Dermis microvascular lymphatic vessel endothelial cell (primary cell): ENCODE measurements around the gene ARL4D. TPM values are rescaled to one million over a fixed set of nuclear protein-coding genes. Genes with fewer than 3 reads are reported as not detected.
"Not testable (repeated sequence)": the region's sequence is repeated elsewhere in the genome, so short reads cannot be mapped to it uniquely, and the experiment has no call there.

Experiments used
- DNase-seq, 2 donors: peaks; one replicate each; pipeline versions ENCODE4 v3.0.0 to v3.0.0-alpha.2; 2010; ENCODE audit warnings: low read depth in 2 of 2
- total RNA-seq: library from RNA; depleted of rRNA; stranded (reverse); fragments of >200 nt; gene quantifications from 2 replicates; pipeline ENCODE4 v1.2.1, GENCODE V29; 2014

The ARL4D gene
- total RNA-seq, 1 donor from 2014 or later, result 0.77 TPM

DNA sequence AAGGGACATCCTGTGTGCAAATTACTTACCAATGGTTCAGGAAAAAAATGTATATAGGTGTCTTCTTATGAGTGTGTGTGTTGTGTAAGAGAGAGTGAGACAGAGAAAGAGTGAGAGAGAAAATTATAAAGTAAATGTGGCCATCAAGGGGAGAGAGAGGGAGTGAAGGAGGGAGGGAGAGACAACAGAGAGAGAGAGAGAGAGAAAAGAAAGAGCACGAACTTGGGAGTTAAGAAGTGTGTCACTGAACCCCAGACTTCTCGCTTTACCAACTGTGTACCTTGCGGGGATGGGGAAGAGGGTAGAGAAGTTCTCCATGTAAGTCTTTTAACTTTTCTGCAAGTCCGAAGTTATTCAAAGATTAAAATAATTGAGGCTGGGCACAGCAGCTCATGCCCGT, 28.8 kb upstream of the ARL4D start:
- DNase-seq, result no peak

DNA sequence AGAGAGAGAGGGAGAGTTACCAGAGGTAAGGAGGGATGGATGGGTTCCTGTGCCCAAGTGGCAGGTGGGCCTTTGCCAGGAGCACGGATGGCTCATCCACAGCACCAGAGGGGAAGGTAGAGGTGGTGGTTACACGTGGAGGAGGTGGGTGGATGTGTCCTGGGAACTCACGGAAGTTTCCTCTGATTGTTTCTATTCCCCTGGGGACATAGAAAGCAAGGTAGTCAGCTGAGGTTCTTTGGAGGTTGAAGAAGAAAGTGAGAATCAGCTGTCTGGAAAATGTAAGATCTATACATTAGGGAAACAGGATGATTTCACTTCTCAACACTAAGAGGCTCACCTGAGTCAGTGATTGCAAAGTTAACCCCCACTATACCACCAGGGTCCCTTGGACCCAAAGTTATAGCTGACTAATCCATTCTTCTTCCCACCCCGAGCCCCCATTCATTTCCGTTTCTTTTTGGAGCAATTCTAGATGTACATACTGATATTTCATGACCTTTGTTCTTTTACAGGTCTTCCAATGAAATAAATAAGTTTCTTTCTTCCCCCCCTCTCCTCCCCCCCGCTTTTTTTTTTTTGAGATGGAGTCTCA, 27.5 kb upstream of the ARL4D start:
- DNase-seq, result no peak

DNA sequence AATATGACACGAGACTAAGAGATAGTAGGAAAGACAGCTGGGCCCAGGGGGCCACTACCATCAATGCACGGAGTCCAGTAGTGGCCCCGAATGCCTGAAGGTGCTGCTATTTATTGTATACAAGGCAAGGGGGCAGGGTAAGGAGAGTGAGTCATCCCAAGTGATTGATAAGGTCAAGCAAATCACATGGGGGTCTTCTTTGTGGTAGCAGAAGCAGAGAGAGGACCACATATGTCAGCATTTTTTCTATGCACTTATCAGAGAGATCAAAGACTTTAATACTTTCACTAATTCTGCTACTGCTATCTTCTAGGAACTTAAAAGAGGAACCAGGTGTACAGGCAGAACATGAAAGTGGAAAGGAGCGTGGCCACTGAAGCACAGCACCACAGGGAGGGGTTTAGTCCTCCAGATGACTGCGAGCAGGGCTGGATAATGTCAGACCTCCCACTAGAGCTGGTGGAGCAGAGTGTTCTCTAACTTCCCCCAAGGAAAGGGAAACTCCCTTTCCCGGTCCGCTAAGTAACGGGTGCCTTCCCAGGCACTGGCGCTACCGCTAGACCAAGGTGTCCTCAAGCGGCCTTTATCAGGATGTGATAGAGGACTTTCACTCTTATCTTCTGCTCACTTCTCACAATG, 26.4 kb upstream of the ARL4D start:
- DNase-seq, result no peak

DNA sequence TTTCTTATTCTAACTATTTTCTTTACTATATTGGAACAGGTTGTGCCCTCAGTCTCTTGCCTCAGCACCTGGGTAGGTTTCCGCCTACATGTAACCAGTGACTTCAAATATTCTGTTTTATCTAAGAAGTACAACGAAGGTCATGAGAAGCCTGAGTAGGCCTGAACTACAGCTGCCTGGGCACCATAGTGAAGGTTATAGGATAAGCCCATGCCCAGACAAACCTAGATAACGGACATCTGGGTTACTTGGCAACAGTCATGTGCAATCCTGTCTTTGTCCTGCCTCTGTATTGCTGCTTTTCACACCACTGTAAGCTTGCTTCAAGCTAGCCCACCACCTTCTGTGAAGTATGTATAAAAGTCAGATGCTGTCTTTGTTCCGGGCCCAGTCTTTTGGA, 25.4 kb upstream of the ARL4D start:
- DNase-seq, result no peak

DNA sequence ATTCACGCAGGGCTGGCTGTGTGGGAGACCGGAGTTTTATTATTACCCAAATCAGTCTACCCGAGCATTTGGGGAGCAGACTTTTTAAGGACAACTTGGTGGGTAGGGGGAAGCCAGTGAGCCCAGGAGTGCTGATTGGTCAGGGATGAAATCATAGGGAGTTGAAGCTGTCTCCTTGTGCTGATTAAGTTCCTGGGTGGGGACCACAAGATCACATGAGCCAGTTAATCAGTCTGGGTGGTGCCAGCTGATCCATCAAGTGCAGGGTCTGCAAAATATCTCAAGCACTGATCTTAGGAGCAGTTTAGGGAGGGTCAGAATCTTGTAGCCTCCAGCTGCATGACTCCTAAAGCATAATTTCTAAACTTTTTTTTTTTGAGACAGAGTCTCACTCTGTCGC, 22.9 kb upstream of the ARL4D start:
- DNase-seq, result not testable (repeated sequence)

DNA sequence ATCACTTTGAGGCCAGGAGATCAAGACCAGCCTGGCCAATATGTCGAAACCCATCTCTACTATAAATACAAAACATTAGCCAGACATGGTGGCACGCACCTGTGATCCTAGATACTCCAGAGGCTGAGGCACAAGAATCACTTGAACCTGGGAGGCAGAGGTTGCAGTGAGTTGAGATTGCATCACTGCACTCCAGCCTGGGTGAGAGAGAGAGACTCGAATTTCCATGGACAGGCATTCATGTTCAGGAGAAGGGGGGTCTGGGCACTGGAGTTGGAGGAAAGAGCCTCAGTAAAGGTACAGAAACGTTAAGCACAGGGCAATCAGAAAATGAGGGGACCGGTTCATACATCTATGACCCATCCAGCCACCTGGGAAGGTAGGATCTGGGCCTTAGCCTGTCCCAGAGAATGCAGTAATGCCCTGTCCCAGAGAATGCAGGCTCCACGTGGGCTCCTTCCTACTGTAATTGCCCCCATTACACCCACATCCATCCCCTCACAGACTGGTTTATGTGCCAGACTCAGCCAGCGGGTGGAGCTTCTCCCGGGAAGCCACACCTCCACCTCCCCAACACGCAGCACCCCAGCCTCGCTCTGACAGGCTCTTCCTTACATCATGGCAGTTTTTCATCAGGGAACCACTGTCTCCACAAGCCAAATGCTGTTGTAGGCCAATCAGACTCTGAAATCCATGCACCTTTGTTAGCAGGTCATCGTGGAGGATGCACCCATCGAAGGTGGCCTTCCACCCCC, 21.6 kb upstream of the ARL4D start:
- DNase-seq, result no peak

DNA sequence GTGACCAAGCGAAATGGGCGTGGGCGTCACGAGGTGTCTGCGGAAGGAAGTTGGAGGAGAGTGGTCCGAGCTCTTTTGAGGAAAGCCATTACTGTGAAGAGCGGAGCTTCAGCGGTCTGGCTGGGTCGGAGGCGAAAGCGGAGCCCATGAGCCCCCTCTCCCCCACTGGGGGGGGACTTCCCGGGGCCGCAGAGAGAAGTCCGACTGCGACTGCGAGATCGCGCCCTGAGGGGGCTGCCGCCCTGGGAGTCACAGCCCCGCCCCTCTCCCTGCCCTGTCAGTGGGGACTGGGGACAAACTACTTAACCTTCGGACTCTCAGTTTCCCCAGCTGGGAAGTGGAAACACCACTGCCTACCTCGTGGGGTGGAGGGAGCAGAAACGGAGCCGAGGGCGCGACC, 20.0 kb upstream of the ARL4D start:
- no peak for DNase-seq

DNA sequence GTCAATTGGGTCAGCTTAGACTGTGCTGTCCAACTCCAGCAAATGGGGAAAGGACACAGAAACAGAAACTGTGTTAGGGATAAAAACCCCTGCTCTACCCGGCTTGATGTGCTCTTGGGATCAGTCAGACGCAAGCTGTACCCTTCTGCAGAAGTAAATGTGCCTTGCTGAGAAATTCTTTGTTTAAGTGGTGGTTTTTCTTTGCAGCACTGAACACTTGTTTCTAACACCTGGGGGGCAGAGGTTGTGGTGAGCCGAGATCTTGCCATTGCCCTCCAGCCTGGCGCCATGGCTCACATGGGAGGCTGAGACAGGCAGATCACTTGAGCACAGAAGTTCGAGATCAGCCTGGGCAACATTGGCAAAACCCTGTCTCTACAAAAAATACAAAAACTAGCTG, 18.5 kb upstream of the ARL4D start:
- no peak for DNase-seq

DNA sequence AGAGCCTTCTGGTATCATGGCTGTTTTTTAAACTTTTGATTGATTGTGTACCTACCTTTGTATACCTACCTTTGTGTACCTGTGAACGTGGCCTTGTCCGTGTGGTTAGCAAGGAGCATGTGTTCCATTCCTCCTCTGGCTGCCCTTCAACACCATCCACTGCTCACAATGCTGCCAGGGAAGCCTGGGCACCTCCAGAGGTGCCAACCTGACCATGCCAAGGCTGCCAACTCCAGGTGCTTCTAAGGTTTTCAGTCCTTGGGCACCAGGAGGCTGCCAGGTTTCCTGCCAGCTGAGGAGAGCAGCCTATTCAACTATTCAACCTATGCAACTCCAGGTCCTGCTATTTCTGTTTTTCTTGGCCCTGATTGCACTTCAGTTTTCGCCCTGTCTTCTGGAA, 17.6 kb upstream of the ARL4D start:
- DNase-seq, result no peak

DNA sequence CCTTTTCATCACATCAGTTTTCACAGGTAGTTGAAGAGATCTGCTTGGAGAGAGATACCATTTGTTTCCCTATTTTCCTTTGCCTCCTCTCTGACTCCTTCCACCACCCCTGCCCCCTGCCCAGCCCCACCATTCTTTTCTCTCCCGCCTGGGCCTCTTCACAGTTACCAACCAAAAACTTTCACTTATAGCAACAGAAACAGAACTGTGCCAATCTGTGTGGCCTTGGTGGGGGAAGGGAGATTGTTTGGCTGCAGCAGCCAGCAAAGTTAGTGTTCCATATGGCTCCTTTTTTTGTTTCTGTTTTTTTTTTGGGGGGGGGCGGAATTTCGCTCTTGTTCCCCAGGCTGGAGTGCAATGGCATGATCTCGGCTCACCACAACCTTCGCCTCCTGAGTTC, 17.2 kb upstream of the ARL4D start:
- DNase-seq, result no peak

DNA sequence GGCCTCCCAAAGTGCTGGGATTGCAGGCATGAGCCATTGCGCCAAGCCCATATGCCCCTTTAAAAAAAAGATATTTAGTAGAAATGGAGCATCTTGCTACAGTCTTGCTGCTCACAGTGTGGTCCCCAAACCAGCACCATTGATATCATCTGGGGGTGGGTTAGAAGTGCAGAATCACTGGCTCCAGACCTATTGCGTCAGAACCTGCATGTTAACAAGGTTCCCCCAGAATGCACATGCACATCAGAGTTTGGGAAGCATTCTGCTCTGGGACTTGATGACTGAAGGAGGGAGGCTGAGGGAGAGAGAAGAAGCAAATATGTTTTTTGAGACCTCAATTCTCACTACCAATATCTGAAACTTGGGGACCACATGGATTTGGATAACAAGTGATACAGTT, 16.0 kb upstream of the ARL4D start:
- no peak for DNase-seq

DNA sequence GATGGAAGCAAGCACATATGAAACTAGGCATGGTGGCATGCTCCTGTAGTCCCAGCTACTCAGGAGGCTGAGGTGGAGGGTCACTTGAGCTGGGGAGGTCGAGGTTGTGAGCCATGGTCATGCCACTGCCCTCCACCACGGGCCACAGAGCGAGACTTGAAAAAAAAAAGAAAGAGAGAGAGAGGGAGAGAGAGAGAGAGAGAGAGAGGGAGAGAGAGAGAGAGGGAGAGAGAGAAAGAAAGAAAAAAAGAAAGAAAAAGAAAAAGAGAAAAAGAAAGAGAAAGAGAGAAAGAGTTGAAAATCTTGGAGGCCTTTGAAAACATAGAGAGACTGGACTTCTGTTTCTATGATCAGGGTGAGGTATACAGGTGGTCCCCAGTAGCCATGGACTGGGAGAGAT, 15.4 kb upstream of the ARL4D start:
- no peak for DNase-seq

DNA sequence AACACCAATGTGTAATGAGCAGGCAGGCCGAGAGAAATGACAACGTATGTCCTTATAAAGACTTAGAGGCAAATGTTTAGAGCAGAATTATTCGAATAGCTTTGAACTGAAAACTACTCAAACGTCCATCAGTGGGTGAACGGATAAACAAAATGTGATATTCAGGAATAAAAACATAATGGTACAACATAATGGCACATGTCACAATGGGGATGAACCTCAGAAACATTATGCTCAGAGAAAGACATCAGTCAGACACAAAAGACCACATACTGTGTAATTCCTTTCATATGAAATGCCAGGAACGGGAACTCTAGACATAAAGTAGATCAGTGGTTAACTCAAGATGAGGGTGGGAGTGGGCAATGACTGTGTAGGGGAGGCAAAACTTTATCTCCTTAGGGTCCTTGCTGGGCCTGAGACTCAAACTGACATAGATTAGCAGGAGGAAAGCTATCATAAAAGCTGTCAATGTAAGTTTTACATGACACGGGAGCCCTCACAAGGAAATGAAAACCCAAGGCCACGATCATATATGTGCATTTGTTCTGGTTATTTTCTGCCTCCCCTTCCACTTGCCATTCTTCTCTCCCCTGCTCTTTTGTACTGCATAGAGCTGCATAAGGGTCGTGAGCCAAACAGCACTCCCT, 14.8 kb upstream of the ARL4D start:
- DNase-seq, result no peak

DNA sequence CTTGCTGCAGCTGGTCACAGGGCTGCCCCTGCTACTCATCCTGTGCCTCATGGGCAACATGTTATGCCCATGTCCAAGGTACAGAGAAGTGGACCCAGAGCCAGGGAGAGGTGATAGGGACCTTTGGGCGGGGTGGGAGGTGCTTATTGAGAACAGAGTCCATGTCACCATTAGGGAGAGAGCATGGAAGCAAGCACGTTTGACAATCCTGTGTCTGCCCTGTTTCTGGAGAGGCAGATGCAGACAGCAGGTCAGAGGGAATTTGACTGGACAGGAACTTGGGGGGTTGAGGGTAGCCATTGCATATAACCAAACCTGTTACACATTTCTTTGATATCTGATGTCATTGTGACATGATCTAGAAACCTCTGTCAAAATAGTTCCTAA, 14.3 kb upstream of the ARL4D start:
- DNase-seq, result no peak

DNA sequence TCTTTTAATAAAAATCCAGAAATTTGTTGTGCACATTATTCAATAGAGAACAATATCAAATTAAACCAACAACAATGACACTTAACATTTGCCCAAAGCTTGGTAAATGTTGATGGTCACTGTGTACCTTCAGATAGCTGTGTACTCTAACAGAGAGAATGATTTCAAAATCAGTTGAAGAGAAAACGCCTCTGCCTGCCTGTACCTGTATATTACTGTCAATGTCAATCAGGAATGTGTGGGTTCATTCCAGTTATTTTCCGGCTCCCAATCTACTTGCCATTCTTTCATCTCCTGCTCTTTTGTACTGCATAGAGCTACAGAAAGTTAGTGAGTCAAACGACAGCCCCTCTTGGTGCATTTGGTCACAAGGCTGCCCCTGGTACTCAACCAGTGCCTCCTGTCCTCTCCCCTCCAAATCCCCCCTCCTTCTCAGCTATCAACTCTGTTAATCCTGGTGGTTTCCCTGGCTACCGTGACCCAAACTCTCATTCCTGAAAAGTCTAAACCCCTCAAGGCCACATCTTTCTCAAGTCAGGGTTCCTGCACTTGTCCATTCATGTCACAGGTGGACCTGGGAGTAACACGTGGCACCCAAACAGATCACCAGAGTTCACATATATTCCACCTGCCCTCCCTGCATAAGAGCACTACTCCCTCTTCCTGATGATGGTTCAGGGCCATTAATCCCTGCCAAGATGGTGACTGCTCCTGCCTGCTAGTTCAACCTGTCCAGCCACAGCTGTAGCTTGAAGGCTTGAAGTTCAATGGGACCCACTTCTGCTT, 13.6 kb upstream of the ARL4D start:
- DNase-seq, result no peak

DNA sequence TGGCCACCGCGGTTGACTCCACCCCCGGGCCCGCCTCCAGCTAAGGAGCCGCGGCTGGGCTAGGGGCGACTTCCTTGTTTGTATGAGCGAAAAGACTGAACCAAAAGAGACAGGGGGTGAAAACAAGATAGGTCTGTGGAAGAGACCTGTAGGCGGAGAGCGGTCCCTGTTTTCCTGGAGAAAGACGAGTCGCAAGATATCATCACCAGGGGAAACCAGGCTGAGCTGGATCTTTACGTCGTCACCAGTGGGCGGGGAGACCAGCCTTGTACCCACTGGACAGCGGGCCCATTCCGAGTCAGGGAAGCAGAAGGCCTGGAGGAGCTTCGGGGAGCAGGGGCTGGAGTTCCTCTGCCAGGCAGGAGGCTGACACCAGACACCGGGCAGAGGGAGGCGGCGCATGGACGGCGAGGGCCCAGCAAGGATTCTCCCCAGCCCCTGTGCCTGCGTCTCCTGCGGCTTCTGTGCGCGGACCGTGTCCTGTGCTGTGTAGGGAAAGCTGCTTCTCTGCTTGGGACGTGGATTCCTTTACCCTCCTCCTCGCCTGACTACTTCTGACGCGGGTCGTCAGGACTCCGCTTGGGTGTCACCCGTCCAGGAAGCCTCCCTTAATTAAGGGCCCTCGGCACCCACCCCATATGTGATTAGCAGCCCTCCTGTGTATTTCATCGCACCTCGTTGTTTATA, 10.3 kb upstream of the ARL4D start:
- DNase-seq, result peak; percentile 74 to 94

DNA sequence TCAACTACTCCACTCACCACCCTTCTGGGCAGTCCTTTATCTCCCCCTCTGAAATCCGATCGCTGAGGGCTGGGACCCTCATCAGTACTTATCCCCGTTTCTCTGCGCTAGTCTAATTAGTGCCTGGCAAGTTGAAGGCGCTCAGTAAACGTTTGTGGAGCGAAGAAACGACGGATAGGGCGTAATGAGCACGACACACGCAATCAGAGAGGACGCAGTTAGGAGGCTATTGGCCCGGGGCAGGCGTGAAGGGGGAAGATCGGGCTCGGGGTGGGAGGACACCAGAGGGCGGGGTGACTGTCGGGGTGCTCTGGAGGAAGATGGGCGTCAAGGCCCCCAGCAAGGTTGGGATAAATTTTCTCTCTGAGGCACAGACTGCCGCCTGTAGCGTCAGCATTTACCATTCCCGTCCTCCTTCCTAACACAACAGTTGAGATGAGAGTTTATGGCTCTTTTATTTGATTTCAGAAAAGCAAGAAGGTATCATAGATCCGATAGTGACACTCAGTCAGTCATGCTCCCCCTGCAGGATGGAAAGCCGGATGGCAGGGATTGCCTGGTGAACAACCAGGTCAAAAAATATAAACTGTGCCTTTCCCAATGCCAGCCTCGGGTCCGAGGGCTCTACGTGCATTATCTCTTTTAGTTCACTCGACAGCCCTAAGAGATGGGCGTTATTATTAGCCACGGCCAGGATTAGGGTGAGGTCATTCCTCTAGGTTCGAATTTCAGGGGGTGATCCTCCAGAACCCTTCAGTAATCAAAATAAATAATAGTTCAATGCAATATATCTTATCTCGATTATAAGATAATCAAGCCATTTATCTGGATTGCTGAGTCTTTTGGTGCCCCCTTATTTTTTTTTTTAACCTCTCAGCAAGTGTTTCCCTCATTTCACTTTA, 9.5 kb upstream of the ARL4D start:
- DNase-seq, result peak; percentile 70 to 79

DNA sequence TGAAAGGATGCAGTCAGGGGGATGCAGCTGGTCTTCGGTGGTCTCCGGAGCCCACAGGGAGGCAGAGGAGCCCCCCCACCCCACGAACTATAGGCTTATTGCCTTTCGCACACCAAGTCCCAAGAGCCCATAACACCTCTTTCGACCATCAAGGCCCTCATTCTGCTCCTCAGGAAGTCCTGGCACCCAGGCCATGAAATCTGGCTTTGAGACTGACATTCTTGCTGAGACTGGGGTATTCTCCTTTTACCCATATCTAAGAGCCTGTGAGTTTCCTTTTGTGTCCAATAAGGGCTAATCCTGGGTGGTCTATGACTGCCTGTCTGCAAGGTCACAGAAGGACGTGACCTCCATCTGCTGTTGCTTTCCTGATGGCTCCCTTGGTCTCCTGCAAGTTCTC, 6.4 kb upstream of the ARL4D start:
- DNase-seq, result no peak

DNA sequence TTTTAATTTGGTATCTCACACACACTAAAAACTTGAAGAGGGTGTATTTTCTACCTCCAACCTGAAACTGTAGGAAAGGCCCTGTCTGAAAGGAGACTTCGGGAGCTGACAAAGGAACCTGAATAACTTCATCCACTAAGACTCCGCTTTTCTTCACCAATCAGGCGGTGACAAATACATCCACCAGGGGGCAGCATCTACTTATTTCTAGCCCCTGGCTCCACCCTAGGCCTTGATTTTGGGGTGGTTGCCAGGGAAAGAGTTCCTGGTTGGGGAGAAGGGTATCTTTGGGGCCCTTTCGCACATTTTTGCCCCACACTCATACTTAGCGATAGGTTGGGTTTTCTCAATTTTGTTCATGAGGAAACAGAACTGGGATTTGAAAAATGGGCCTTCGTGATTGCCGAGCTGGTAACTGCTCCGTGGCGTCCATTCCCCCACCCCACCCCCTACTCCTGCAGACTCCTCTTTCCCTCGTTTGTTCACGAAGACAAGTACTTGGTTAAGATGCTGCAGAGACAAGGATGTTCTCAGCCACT, 4.8 kb upstream of the ARL4D start:
- peak; percentile 68 to 80 for DNase-seq

DNA sequence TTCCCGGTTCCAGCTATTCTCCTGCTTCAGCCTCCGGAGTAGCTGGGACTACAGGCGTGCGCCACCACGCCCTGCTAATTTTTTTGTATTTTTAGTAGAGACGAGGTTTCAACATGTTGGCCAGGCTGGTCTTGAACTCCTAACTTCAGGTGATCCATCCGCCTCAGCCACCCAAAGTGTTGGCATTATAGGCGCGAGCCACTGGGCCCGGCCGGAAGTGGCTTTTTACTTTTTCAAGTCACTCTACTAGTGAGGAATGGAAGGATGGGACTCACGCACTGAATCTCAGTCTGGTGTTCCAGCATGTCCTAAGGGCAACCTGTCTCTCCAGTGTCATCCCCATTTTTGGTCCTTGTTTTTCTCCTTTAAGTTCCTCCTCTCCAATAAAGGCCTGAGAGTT, 4.1 kb upstream of the ARL4D start:
- DNase-seq, result not testable (repeated sequence)
